IPS-18a (cell line): ENCODE data around the gene TRIP6.
"Not testable (repeated sequence)": the region's sequence is repeated elsewhere in the genome, so short reads cannot be mapped to it uniquely, and the experiment has no call there.

Experiments
- H3K27ac ChIP-seq: one replicate; pipeline ENCODE4 v1.5.1; 2013; ENCODE audit warnings: low read length
- H3K27me3 ChIP-seq: one replicate; pipeline ENCODE4 v1.6.1; 2013; ENCODE audit warnings: mild to moderate bottlenecking, low read length; ENCODE audit not compliant: control insufficient read depth, insufficient read depth
- H3K36me3 ChIP-seq: one replicate; pipeline ENCODE4 v1.6.1; 2013; ENCODE audit warnings: low read depth, low read length; ENCODE audit not compliant: control insufficient read depth
- H3K4me1 ChIP-seq: one replicate; pipeline ENCODE4 v1.6.1; 2013; ENCODE audit warnings: low read depth, low read length; ENCODE audit not compliant: control insufficient read depth
- H3K4me3 ChIP-seq: one replicate; pipeline ENCODE4 v1.5.1; 2013; ENCODE audit warnings: low read length
- H3K9ac ChIP-seq: one replicate; pipeline ENCODE4 v1.6.1; 2013; ENCODE audit warnings: mild to moderate bottlenecking, low read length, moderate library complexity
- H3K9me3 ChIP-seq: one replicate; pipeline ENCODE4 v1.6.1; 2013; ENCODE audit warnings: low read depth, low read length; ENCODE audit not compliant: control insufficient read depth

The TRIP6 gene

GRCh38 chr7:100914879-100915447 lies 47.8 kb downstream of the TRIP6 start:
- H3K4me1 ChIP-seq = peaks cover 3% of the 10 kb centered on the region
- H3K36me3 ChIP-seq = no peaks in the 10 kb centered on the region
- no peak overlapping the region for H3K4me3 ChIP-seq
- H3K9ac ChIP-seq = no peak overlapping the region
- H3K27ac ChIP-seq = no peak overlapping the region
- no peaks in the 10 kb centered on the region for H3K9me3 ChIP-seq
- no peaks in the 10 kb centered on the region for H3K27me3 ChIP-seq

DNA sequence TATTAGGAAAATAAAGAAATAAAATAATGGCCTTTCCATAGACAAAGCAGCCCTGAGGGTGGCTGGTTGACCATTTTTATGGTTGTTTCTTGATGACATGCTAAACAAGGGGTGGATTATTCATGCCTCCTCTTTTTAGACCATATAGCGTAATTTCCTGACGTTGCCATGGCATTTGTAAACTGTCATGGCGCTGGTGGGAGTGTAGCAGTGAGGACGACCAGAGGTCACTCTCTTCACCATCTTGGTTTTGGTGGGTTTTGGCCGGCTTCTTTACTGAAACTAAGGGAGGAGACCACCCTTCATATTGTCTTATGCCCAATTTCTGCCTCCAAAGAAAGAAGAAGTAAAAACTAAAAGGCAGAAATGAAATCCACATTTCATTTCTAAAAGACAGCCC lies 52.1 kb downstream of the TRIP6 start:
- H3K4me3 ChIP-seq, H3K9ac ChIP-seq, H3K27me3 ChIP-seq, H3K9me3 ChIP-seq, H3K36me3 ChIP-seq, H3K4me1 ChIP-seq, H3K27ac ChIP-seq: not testable (repeated sequence)

GRCh38 chr7:100919779-100920437 lies 52.7 kb downstream of the TRIP6 start:
- not testable (repeated sequence) for H3K4me3 ChIP-seq, H3K9ac ChIP-seq, H3K36me3 ChIP-seq, H3K27ac ChIP-seq, H3K4me1 ChIP-seq, H3K27me3 ChIP-seq, H3K9me3 ChIP-seq

DNA sequence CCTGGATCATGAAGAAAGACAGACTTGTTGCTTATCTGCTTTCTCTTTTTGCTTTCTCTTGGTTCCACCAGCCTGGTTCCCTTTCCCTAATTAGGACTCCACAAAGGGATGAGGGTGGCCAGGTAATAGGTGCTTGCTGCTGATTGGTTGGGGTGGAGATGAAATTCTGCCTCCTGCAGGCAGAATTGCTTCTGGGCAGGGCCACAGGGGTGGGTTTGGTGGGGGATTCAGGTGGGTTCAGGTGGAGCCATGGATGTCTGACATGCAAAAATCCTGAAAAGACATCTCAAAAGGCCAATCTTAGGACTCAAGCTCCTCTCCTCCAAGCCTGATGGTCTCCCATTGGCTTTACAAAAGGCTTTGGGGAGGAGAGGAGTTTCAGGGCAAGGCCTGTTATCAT lies 53.9 kb downstream of the TRIP6 start:
- H3K4me3 ChIP-seq = no peak overlapping the region
- H3K9ac ChIP-seq = no peak overlapping the region
- peaks cover 3% of the 10 kb centered on the region for H3K4me1 ChIP-seq
- H3K36me3 ChIP-seq = no peaks in the 10 kb centered on the region
- no peak overlapping the region for H3K27ac ChIP-seq
- H3K27me3 ChIP-seq = no peaks in the 10 kb centered on the region
- H3K9me3 ChIP-seq = no peaks in the 10 kb centered on the region
